GM12872 (cell line): Measurements from ENCODE around the gene UGT1A6.

ENCODE experiments used
- CTCF ChIP-seq: IDR thresholded peaks from 3 replicates; pipeline ENCODE4 v1.5.1; 2011; ENCODE audit warnings: low read depth, mild to moderate bottlenecking, low read length, moderate library complexity; ENCODE audit not compliant: insufficient read depth

The UGT1A6 gene

GRCh38 chr2:233663911-233664310, 28.8 kb upstream of the UGT1A6 start:
- no peak for TF ChIP-seq CTCF

- no peak for TF ChIP-seq CTCF
Measured at GRCh38 chr2:233668605-233669260, 24.0 kb upstream of the UGT1A6 start.

- no peak for TF ChIP-seq CTCF
Measured at GRCh38 chr2:233671290-233672161, 21.2 kb upstream of the UGT1A6 start, which contains the start of gene UGT1A9. Gene UGT1A9, plus strand, starts transcription at chr2:233671898. Its CDS starts 37 bp downstream, at chr2:233671935.

- TF ChIP-seq CTCF, result no peak
Measured at GRCh38 chr2:233672886-233673285, 19.8 kb upstream of the UGT1A6 start.

GRCh38 chr2:233673896-233674295, 18.8 kb upstream of the UGT1A6 start:
- no peak for TF ChIP-seq CTCF

GRCh38 chr2:233674314-233674713, 18.4 kb upstream of the UGT1A6 start:
- TF ChIP-seq CTCF, result no peak

GRCh38 chr2:233674995-233675394, 17.7 kb upstream of the UGT1A6 start:
- no peak for TF ChIP-seq CTCF
